ACC112 (cell line): Measurements from ENCODE around the gene TRAPPC12.
"Not testable (repeated sequence)": the region's sequence is repeated elsewhere in the genome, so short reads cannot be mapped to it uniquely, and the experiment has no call there.

Experiments used
- H2AFZ ChIP-seq: fragments of 200-600 bp; sonication (generic); one replicate; pipeline ENCODE4 v1.6.0; 2017; ENCODE audit warnings: antibody characterized with exemption, low read length; ENCODE audit not compliant: unreplicated experiment
- H3K27ac ChIP-seq: fragments of 200-600 bp; sonication (generic); 2 replicates; pipeline ENCODE4 v1.5.1; 2014; ENCODE audit warnings: low read depth, mild to moderate bottlenecking, antibody characterized with exemption, low read length, moderate library complexity
- H3K27me3 ChIP-seq: fragments of 200-600 bp; sonication (generic); 2 replicates; pipeline ENCODE4 v1.6.1; 2014; ENCODE audit warnings: mild to moderate bottlenecking, antibody characterized with exemption, low read length, moderate library complexity, mixed read lengths; ENCODE audit not compliant: insufficient read depth
- H3K36me3 ChIP-seq: fragments of 200-600 bp; sonication (generic); 2 replicates; pipeline ENCODE4 v1.6.1; 2016; ENCODE audit warnings: mild to moderate bottlenecking, antibody characterized with exemption, low read length, moderate library complexity, mixed read lengths; ENCODE audit not compliant: insufficient read depth
- H3K4me1 ChIP-seq: fragments of 200-600 bp; sonication (generic); one replicate; pipeline ENCODE4 v1.6.1; 2016; ENCODE audit warnings: low read length, mixed read lengths; ENCODE audit not compliant: insufficient read depth, unreplicated experiment, control insufficient read depth
- H3K4me3 ChIP-seq: fragments of 200-600 bp; sonication (generic); 2 replicates; pipeline ENCODE4 v1.5.1; 2014; ENCODE audit warnings: mild to moderate bottlenecking, low read depth, low read length
- H3K79me2 ChIP-seq: fragments of 200-600 bp; sonication (generic); one replicate; pipeline ENCODE4 v1.6.0; 2016; ENCODE audit warnings: low read length; ENCODE audit not compliant: control insufficient read depth, unreplicated experiment, insufficient read depth

The TRAPPC12 gene

DNA sequence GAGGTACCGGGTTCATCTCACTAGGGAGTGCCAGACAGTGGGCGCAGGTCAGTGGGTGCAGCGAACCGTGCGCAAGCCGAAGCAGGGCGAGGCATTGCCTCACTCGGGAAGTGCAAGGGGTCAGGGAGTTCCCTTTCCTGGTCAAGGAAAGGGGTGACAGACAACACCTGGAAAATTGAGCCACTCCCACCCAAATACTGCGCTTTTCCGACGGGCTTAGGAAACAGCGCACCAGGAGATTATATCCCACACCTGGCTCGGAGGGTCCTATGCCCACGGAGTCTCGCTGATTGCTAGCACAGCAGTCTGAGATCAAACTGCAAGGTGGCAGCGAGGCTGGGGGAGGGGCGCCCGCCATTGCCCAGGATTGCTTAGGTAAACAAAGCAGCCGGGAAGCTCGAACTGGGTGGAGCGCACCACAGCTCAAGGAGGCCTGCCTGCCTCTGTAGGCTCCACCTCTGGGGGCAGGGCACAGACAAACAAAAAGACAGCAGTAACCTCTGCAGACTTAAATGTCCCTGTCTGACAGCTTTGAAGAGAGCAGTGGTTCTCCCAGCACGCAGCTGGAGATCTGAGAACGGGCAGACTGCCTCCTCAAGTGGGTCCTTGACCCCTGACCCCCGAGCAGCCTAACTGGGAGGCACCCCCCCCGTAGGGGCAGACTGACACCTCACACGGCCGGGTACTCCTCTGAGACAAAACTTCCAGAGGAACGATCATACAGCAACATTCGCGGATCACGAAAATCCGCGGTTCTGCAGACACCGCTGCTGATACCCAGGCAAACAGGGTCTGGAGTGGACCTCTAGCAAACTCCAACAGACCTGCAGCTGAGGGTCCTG, 9.9 kb upstream of the TRAPPC12 start:
- not testable (repeated sequence) for H3K27ac ChIP-seq, H3K4me3 ChIP-seq
- H3K79me2 ChIP-seq: peaks cover 22% of the 10 kb centered on the region

DNA sequence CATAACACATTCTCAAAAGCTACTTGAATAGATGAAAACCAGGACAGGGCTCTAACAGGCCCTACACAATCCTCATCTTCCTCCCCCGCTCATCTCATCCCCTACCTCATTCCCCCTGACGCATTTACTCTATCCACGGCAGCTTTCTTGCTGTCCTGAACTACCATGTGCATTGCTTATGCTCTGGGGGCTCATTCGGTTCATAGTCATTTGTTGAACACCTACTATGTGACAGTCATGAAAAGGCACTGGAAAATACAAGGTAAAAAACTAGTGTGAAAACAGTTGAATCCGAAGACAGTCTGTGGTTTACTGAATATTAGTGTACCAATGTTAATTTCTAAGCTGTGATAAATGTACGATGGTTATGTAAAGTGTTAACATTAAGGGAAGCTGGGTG, 2.7 kb upstream of the TRAPPC12 start:
- H3K27me3 ChIP-seq: no peaks in the 10 kb centered on the region

More for the DNA sequence above, 9.9 kb upstream of the TRAPPC12 start:
- not testable (repeated sequence) for H3K4me1 ChIP-seq, H3K36me3 ChIP-seq, H2AFZ ChIP-seq, H3K27me3 ChIP-seq

DNA sequence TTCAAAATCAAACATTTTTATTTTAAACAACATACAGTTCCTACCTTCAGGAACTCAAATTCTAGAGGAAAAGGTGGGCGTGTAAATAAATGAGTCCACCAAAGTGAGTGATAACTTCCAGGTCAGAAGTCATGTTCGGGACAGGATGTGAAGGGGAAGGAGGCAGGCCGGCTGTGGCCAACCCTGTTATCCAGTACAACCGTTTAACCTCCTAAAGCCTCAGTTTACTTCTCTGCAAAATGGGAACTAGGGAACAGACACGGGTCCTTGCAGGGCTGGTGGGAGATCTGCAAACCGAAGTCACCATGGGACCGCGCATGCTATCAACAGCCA, 2.2 kb upstream of the TRAPPC12 start:
- Histone ChIP-seq H3K4me1 (peaks cover 16% of the 10 kb centered on the region), H3K4me3 (peak overlapping the region; percentile 92), H3K36me3 (peaks cover 4% of the 10 kb centered on the region; the same call in 1 of the 2 replicates), H2AFZ (peak overlapping the region; percentile 94), H3K27ac (no peak overlapping the region), H3K79me2 (peaks cover 45% of the 10 kb centered on the region), H3K27me3 (no peaks in the 10 kb centered on the region)

More for the DNA sequence above, 2.7 kb upstream of the TRAPPC12 start:
- H3K36me3 ChIP-seq: peaks cover 4% of the 10 kb centered on the region; the same call in 1 of the 2 replicates
- H3K4me1 ChIP-seq: peaks cover 16% of the 10 kb centered on the region
- peaks cover 43% of the 10 kb centered on the region for H3K79me2 ChIP-seq
- H3K27ac ChIP-seq: no peak overlapping the region
- peak overlapping the region; percentile 92 for H3K4me3 ChIP-seq
- peak overlapping the region; percentile 94 for H2AFZ ChIP-seq

- peak within 1 kb of the TSS; percentile 94 for H2AFZ ChIP-seq
- H3K79me2 ChIP-seq: peaks cover 50% of the 10 kb centered on the region
- peak within 1 kb of the TSS; percentile 64 for H3K27ac ChIP-seq
- H3K4me3 ChIP-seq: peak within 1 kb of the TSS; percentile 92
- H3K4me1 ChIP-seq: peaks cover 16% of the 10 kb centered on the region
- peaks cover 4% of the 10 kb centered on the region; the same call in 1 of the 2 replicates for H3K36me3 ChIP-seq
- no peaks in the 10 kb centered on the region for H3K27me3 ChIP-seq
Measured at GRCh38 chr2:3377612-3378432, 1.7 kb upstream of the TRAPPC12 start, which contains the start of gene EIPR1. EIPR1 (minus strand) TSS chr2:3377818; CDS start chr2:3377689, 129 bp downstream.

- Histone ChIP-seq H3K4me3 (peak overlapping the region; percentile 92), H3K79me2 (peaks cover 54% of the 10 kb centered on the region), H3K27ac (peak overlapping the region; percentile 70), H3K27me3 (no peaks in the 10 kb centered on the region), H3K36me3 (peaks cover 4% of the 10 kb centered on the region; the same call in 1 of the 2 replicates), H2AFZ (peak overlapping the region; percentile 76), H3K4me1 (peaks cover 16% of the 10 kb centered on the region)
Measured at GRCh38 chr2:3379339-3379646, 201 bp upstream of the TRAPPC12 start.

GRCh38 chr2:3386448-3386958, 7.0 kb downstream of the TRAPPC12 start:
- Histone ChIP-seq H3K79me2 (peaks cover 49% of the 10 kb centered on the region), H3K27ac (no peak overlapping the region), H3K4me3 (no peak overlapping the region), H2AFZ (no peak overlapping the region), H3K27me3 (no peaks in the 10 kb centered on the region), H3K36me3 (peaks cover 30% of the 10 kb centered on the region), H3K4me1 (no peaks in the 10 kb centered on the region)

DNA sequence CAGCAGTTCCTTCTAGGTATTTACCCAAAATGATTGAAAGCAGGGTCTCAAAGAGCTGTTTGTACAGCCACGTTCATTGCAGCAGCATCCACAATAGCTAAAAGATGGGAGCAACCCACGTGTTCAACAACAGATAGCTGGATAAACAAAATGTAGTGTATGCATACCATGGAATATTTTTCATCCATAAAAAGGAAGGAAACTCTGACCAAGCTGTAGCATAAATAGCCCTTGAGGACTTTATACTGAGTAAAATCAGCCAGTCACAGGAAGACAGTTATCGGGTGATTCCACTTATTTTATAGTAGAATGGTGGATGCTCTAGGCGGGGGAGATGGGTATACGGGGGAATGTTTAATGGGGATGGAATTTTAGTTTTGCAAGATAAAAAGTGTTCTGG, 7.5 kb downstream of the TRAPPC12 start:
- no peak overlapping the region for H3K4me3 ChIP-seq
- peaks cover 45% of the 10 kb centered on the region for H3K79me2 ChIP-seq
- H3K36me3 ChIP-seq: peaks cover 32% of the 10 kb centered on the region
- H3K27me3 ChIP-seq: no peaks in the 10 kb centered on the region
- H3K27ac ChIP-seq: no peak overlapping the region
- no peak overlapping the region for H2AFZ ChIP-seq
- no peaks in the 10 kb centered on the region for H3K4me1 ChIP-seq

DNA sequence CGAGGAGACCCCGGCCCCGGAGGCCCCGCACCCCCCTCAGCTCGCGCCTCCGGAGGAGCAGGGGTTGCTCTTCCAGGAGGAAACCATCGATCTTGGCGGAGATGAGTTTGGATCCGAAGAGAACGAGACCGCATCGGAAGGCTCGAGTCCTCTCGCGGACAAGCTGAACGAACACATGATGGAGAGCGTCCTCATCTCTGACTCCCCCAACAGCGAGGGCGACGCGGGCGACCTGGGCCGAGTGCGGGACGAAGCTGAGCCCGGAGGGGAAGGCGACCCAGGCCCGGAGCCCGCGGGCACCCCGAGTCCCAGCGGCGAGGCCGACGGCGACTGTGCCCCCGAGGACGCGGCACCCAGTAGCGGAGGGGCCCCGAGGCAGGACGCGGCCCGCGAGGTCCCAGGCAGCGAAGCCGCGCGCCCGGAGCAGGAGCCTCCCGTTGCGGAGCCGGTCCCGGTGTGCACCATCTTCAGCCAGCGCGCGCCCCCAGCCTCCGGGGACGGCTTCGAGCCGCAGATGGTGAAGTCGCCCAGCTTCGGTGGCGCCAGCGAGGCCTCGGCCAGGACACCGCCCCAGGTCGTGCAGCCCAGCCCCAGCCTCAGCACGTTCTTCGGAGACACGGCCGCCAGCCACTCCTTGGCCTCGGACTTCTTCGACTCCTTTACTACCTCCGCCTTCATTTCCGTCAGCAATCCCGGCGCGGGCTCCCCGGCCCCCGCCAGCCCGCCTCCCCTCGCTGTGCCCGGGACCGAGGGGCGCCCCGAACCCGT, 8.3 kb downstream of the TRAPPC12 start:
- Histone ChIP-seq H3K27me3 (no peaks in the 10 kb centered on the region), H3K27ac (no peak overlapping the region), H3K79me2 (peaks cover 40% of the 10 kb centered on the region), H3K4me1 (no peaks in the 10 kb centered on the region), H3K4me3 (no peak overlapping the region), H2AFZ (no peak overlapping the region), H3K36me3 (peaks cover 38% of the 10 kb centered on the region)

DNA sequence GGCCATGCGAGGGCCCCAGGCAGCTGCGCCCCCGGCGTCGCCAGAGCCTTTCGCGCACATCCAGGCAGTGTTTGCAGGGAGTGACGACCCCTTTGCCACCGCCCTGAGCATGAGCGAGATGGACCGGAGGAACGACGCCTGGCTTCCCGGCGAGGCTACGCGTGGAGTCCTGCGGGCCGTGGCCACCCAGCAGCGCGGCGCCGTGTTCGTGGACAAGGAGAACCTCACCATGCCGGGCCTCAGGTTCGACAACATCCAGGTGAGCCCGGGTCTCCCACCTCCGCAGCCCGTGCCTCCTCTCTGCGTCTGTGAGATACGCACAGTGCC, 8.9 kb downstream of the TRAPPC12 start:
- no peak overlapping the region for H3K27ac ChIP-seq
- H3K79me2 ChIP-seq: peaks cover 40% of the 10 kb centered on the region
- no peak overlapping the region for H3K4me3 ChIP-seq
- no peaks in the 10 kb centered on the region for H3K4me1 ChIP-seq
- H3K27me3 ChIP-seq: no peaks in the 10 kb centered on the region
- H2AFZ ChIP-seq: no peak overlapping the region
- H3K36me3 ChIP-seq: peaks cover 38% of the 10 kb centered on the region

GRCh38 chr2:3389193-3389592, 9.7 kb downstream of the TRAPPC12 start:
- H3K4me1 ChIP-seq: no peaks in the 10 kb centered on the region
- H2AFZ ChIP-seq: no peak overlapping the region
- H3K4me3 ChIP-seq: no peak overlapping the region
- no peak overlapping the region for H3K27ac ChIP-seq
- H3K79me2 ChIP-seq: peaks cover 36% of the 10 kb centered on the region
- H3K36me3 ChIP-seq: peaks cover 45% of the 10 kb centered on the region
- no peaks in the 10 kb centered on the region for H3K27me3 ChIP-seq
